T-cell (primary cell): ENCODE data around the gene LY6G6F. TPM values are rescaled to one million over a fixed set of nuclear protein-coding genes. Genes with fewer than 3 reads are reported as not detected.

Experiments used
- total RNA-seq, 35 experiments: library from RNA in 6 of 35; stranded (reverse) in 6 of 35; fragments of 120-200 nt in 1 of 35; gene quantifications; one replicate each; pipeline versions ENCODE4 v1.2.1 to v1.2.4 and lab custom pipeline; 2013 to 2026

The LY6G6F gene
- total RNA-seq, 5 donors from 2014 or later (not counting 1 experiment from before 2014, with no cell fraction given): not detected

Other genes starting within 250 kb of the LY6G6F start
- gene MICB, start 208.7 kb upstream of the LY6G6F start, total RNA-seq: 10 to 100 TPM; 15.7 to 21.7 (median 16.1) TPM
- gene MCCD1, start 177.9 kb upstream of the LY6G6F start, total RNA-seq: not detected
- 100 to 1,000 TPM; 507 to 669 (median 631) TPM for gene DDX39B, start 164.9 kb upstream of the LY6G6F start, total RNA-seq
- gene ATP6V1G2, start 160.3 kb upstream of the LY6G6F start, total RNA-seq: 1 to 10 TPM; 3.1 to 5.7 (median 4.1) TPM
- 10 to 100 TPM in 3 of 5 donors, 1 to 10 TPM in 2; 6.9 to 17.1 (median 11.6) TPM for gene NFKBIL1, start 159.3 kb upstream of the LY6G6F start, total RNA-seq
- gene LTA, start 134.6 kb upstream of the LY6G6F start, total RNA-seq: 10 to 100 TPM; 12.5 to 23.9 (median 17.9) TPM
- gene TNF, start 131.3 kb upstream of the LY6G6F start, total RNA-seq: 10 to 100 TPM; 13.8 to 28.0 (median 25.0) TPM
- 100 to 1,000 TPM; 398 to 926 (median 813) TPM for gene LTB, start 124.4 kb upstream of the LY6G6F start, total RNA-seq
- gene LST1, start 120.6 kb upstream of the LY6G6F start, total RNA-seq: 10 to 100 TPM; 13.4 to 28.0 (median 20.4) TPM
- gene NCR3, start 113.9 kb upstream of the LY6G6F start, total RNA-seq: 10 to 100 TPM; 13.6 to 38.0 (median 16.0) TPM
- 10 to 100 TPM in 4 of 5 donors, 1 to 10 TPM in 1; 7.6 to 54.3 (median 18.1) TPM for gene AIF1, start 91.6 kb upstream of the LY6G6F start, total RNA-seq
- 100 to 1,000 TPM; 222 to 246 (median 230) TPM for gene PRRC2A, start 86.2 kb upstream of the LY6G6F start, total RNA-seq
- gene BAG6, start 54.2 kb upstream of the LY6G6F start, total RNA-seq: 100 to 1,000 TPM; 257 to 317 (median 301) TPM
- 1 to 10 TPM; 1.4 to 3.6 (median 3.2) TPM for gene APOM, start 51.0 kb upstream of the LY6G6F start, total RNA-seq
- 10 to 100 TPM; 16.3 to 36.2 (median 33.4) TPM for gene C6orf47, start 46.1 kb upstream of the LY6G6F start, total RNA-seq
- gene GPANK1, start 41.9 kb upstream of the LY6G6F start, total RNA-seq: 10 to 100 TPM; 13.0 to 27.6 (median 23.3) TPM
- 100 to 1,000 TPM in 4 of 5 donors, 10 to 100 TPM in 1; 98.4 to 129 (median 126) TPM for gene CSNK2B, start 40.8 kb upstream of the LY6G6F start, total RNA-seq
- 10 to 100 TPM; 29.7 to 50.5 (median 40.9) TPM for gene LY6G5B, start 36.9 kb upstream of the LY6G6F start, total RNA-seq
- 1 to 10 TPM in 4 of 5 donors, under 1 TPM in 1; 0.75 to 8.8 (median 5.8) TPM for gene LY6G5C, start 25.8 kb upstream of the LY6G6F start, total RNA-seq
- gene ABHD16A, start 3.5 kb upstream of the LY6G6F start, total RNA-seq: 10 to 100 TPM; 58.2 to 74.4 (median 61.2) TPM
- gene LY6G6D, start 8.5 kb downstream of the LY6G6F start, total RNA-seq: not detected
- gene LY6G6C, start 14.9 kb downstream of the LY6G6F start, total RNA-seq: not detected
- gene MPIG6B, start 16.5 kb downstream of the LY6G6F start, total RNA-seq: 1 to 10 TPM in 1 of 5 donors, under 1 TPM in 4; 0.26 to 2.6 (median 0.30) TPM
- gene DDAH2, start 22.4 kb downstream of the LY6G6F start, total RNA-seq: 10 to 100 TPM in 4 of 5 donors, 1 to 10 TPM in 1; 9.0 to 13.2 (median 11.5) TPM
- gene CLIC1, start 29.7 kb downstream of the LY6G6F start, total RNA-seq: 100 to 1,000 TPM in 4 of 5 donors, 10 to 100 TPM in 1; 89.5 to 146 (median 112) TPM
- gene MSH5, start 33.1 kb downstream of the LY6G6F start, total RNA-seq: 10 to 100 TPM; 13.7 to 22.4 (median 14.4) TPM
- 10 to 100 TPM in 1 of 5 donors, 1 to 10 TPM in 4; 3.1 to 10.7 (median 4.1) TPM for gene SAPCD1, start 55.8 kb downstream of the LY6G6F start, total RNA-seq
- 1 to 10 TPM; 1.4 to 8.0 (median 2.1) TPM for gene VWA7, start 70.5 kb downstream of the LY6G6F start, total RNA-seq
- 10 to 100 TPM; 44.4 to 71.0 (median 62.5) TPM for gene VARS1, start 88.9 kb downstream of the LY6G6F start, total RNA-seq
- 10 to 100 TPM; 24.2 to 36.4 (median 30.6) TPM for gene LSM2, start 100.1 kb downstream of the LY6G6F start, total RNA-seq
- gene HSPA1L, start 108.4 kb downstream of the LY6G6F start, total RNA-seq: 1 to 10 TPM; 2.8 to 8.5 (median 8.1) TPM
- 100 to 1,000 TPM in 1 of 5 donors, 10 to 100 TPM in 2, 1 to 10 TPM in 2; 8.8 to 117 (median 77.9) TPM for gene HSPA1A, start 108.7 kb downstream of the LY6G6F start, total RNA-seq
- gene HSPA1B, start 120.9 kb downstream of the LY6G6F start, total RNA-seq: 100 to 1,000 TPM in 1 of 5 donors, 10 to 100 TPM in 2, 1 to 10 TPM in 2; 6.3 to 105 (median 67.9) TPM
- gene NEU1, start 156.0 kb downstream of the LY6G6F start, total RNA-seq: 10 to 100 TPM; 15.9 to 29.2 (median 19.9) TPM
- gene SLC44A4, start 172.1 kb downstream of the LY6G6F start, total RNA-seq: under 1 TPM in 3 of 5 donors, not detected in 2; 0.13 to 0.96 (median 0.57) TPM
- gene EHMT2, start 190.8 kb downstream of the LY6G6F start, total RNA-seq: 10 to 100 TPM; 49.1 to 83.8 (median 78.9) TPM
- 1 to 10 TPM; 1.0 to 3.5 (median 3.1) TPM for gene ZBTB12, start 195.2 kb downstream of the LY6G6F start, total RNA-seq
- gene C2, start 220.9 kb downstream of the LY6G6F start, total RNA-seq: 1 to 10 TPM; 1.3 to 5.1 (median 3.7) TPM
- gene CFB, start 239.2 kb downstream of the LY6G6F start, total RNA-seq: 1 to 10 TPM in 3 of 5 donors, not detected in 2; 1.3 to 2.2 (median 1.8) TPM